Panc1 (cell line): ENCODE data around the gene RNF4. TPM values are rescaled to one million over a fixed set of nuclear protein-coding genes. Genes with fewer than 3 reads are reported as not detected.

Source experiments
- ATAC-seq: fragments of 200-7000 bp; cut with Tn5 transposase; 2 replicates; pipeline ENCODE4 v1.9.1; 2020; ENCODE audit warnings: mild to moderate bottlenecking, moderate library complexity
- BruUV-seq: library from RNA; stranded (reverse); fragments of 400-500 nt; replicated peaks from 2 replicates; lab custom pipeline; 2021; lab: Mats Ljungman, UMichigan
- CTCF ChIA-PET: fragments of 300-600 bp; sonication (Branson Sonifier 250); formaldehyde crosslinking; loops from one replicate; lab custom pipeline; 2022; ENCODE audit warnings: antibody characterized with exemption; lab: Charles Lee
- POLR2A ChIA-PET: fragments of 300-600 bp; sonication (Branson Sonifier 250); formaldehyde crosslinking; loops from one replicate; lab custom pipeline; 2022; ENCODE audit warnings: antibody characterized with exemption; lab: Charles Lee
- DNase-seq: peaks from one replicate; pipeline ENCODE4 v3.0.0-alpha.2; 2010; ENCODE audit warnings: low read depth, low spot score
- H3K27ac ChIP-seq: 2 replicates; pipeline ENCODE4 v1.5.1; 2011; ENCODE audit warnings: mild to moderate bottlenecking, low read length, inconsistent platforms
- H3K27me3 ChIP-seq: fragments of 200-500 bp; sonication (Bioruptor generic); 2 replicates; pipeline ENCODE4 v1.6.0; 2014; ENCODE audit warnings: low read length, inconsistent platforms; ENCODE audit not compliant: control insufficient read depth, insufficient read depth
- H3K36me3 ChIP-seq: fragments of 200-500 bp; sonication (Bioruptor generic); 2 replicates; pipeline ENCODE4 v1.5.1; 2014; ENCODE audit warnings: inconsistent platforms, mild to moderate bottlenecking, low read length, moderate library complexity; ENCODE audit not compliant: control insufficient read depth, insufficient read depth
- H3K4me1 ChIP-seq: 2 replicates; pipeline ENCODE4 v1.5.1; 2011; ENCODE audit warnings: inconsistent platforms, mild to moderate bottlenecking, low read length, moderate library complexity; ENCODE audit not compliant: control insufficient read depth, insufficient read depth
- H3K4me3 ChIP-seq, 2 experiments: 2 replicates each; pipeline ENCODE4 v1.5.1; 2011 to 2012; ENCODE audit warnings: low read depth in 2 of 2, low read length in 2 of 2, mild to moderate bottlenecking in 2 of 2, inconsistent platforms in 1 of 2, moderate library complexity in 1 of 2
- H3K9me3 ChIP-seq: fragments of 200-500 bp; sonication (Bioruptor generic); 2 replicates; pipeline ENCODE4 v1.5.1; 2014; ENCODE audit warnings: low read depth, mild to moderate bottlenecking, inconsistent platforms, low read length, moderate library complexity; ENCODE audit not compliant: control insufficient read depth, insufficient read depth
- POLR2AphosphoS5 ChIP-seq: IDR thresholded peaks from 2 replicates; pipeline ENCODE4 v1.6.1; 2012; ENCODE audit warnings: mild to moderate bottlenecking, low read depth, low read length, moderate library complexity
- REST ChIP-seq, 2 experiments: IDR thresholded peaks; 2 replicates each; pipeline ENCODE4 v1.6.1; 2011 to 2012; ENCODE audit warnings: low read depth in 2 of 2, control low read depth in 1 of 2, low read length in 1 of 2, mild to moderate bottlenecking in 1 of 2, moderate library complexity in 1 of 2; ENCODE audit not compliant: insufficient read depth in 1 of 2
- SIN3A ChIP-seq: IDR thresholded peaks from 2 replicates; pipeline ENCODE4 v1.6.1; 2012; ENCODE audit warnings: low read depth, mild to moderate bottlenecking, low read length, moderate library complexity, borderline replicate concordance; ENCODE audit not compliant: insufficient read depth
- TCF7L2 ChIP-seq: IDR thresholded peaks from 2 replicates; pipeline ENCODE4 v1.6.1; 2011; ENCODE audit warnings: mild to moderate bottlenecking, low read depth, low read length, inconsistent platforms
- in situ Hi-C: cut with HindIII; loops from 2 replicates; pipeline ENCODE4 v1.10.0; 2016; ENCODE audit warnings: low sequenced_read_pairs, low pct_unique_long_range_greater_than_20kb
- intact Hi-C: fragments of 100-400 bp; cut with micrococcal nuclease; formaldehyde crosslinking; loops from one replicate; pipeline ENCODE4 v1.10.0; 2022; ENCODE audit not compliant: unreplicated experiment
- total RNA-seq: library from RNA; stranded (reverse); gene quantifications from one replicate; pipeline ENCODE4 v1.2.1, GENCODE V29; 2021; ENCODE audit not compliant: unreplicated experiment
- TF ChIP-seq, protein P1 (sequence below): fragments of 450-650 bp; IDR thresholded peaks from 2 replicates; pipeline ENCODE4 v1.5.1; 2017; ENCODE audit warnings: mild to moderate bottlenecking

The RNF4 gene
- total RNA-seq, 1 experiment from 2014 or later, result 55.0 TPM

GRCh38 chr4:2482192-2482591 is 13.3 kb downstream of the RNF4 start:
- in situ Hi-C loops (no loop called here), intact Hi-C loops (no loop called here)
- no TSS peak for BruUV-seq
- DNase-seq, result no peak
- ATAC-seq, result no peak; the same call in 1 of the 2 replicates
- H3K36me3 ChIP-seq, result no peaks in the 10 kb centered on the region
- POLR2A ChIA-PET, result no interaction called here
- CTCF ChIA-PET, result no interaction called here
- no peak overlapping the region for H3K4me3 ChIP-seq
- H3K27ac ChIP-seq, result no peak overlapping the region
- no peaks in the 10 kb centered on the region for H3K9me3 ChIP-seq
- peaks cover 4% of the 10 kb centered on the region; the same call in 1 of the 2 replicates for H3K4me1 ChIP-seq
- TF ChIP-seq POLR2AphosphoS5 (no peak), SIN3A (no peak), REST (IDR thresholded peaks at IDR 0.05; ENCODE audit: insufficient read depth in 1 of 2, low read depth in 2 of 2, low read length in 1 of 2) (no peak), TCF7L2 (no peak)
- TF ChIP-seq, protein P1, sequence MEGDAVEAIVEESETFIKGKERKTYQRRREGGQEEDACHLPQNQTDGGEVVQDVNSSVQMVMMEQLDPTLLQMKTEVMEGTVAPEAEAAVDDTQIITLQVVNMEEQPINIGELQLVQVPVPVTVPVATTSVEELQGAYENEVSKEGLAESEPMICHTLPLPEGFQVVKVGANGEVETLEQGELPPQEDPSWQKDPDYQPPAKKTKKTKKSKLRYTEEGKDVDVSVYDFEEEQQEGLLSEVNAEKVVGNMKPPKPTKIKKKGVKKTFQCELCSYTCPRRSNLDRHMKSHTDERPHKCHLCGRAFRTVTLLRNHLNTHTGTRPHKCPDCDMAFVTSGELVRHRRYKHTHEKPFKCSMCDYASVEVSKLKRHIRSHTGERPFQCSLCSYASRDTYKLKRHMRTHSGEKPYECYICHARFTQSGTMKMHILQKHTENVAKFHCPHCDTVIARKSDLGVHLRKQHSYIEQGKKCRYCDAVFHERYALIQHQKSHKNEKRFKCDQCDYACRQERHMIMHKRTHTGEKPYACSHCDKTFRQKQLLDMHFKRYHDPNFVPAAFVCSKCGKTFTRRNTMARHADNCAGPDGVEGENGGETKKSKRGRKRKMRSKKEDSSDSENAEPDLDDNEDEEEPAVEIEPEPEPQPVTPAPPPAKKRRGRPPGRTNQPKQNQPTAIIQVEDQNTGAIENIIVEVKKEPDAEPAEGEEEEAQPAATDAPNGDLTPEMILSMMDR, result no peak
- no peaks in the 10 kb centered on the region for H3K27me3 ChIP-seq

GRCh38 chr4:2482693-2483092 is 13.8 kb downstream of the RNF4 start:
- H3K27me3 ChIP-seq, result no peaks in the 10 kb centered on the region
- ChIA-PET CTCF (no interaction called here), POLR2A (interaction anchor here (0.6 kb wide), 1 partner anchor 624 kb away, joined by 6 read pairs; no protein-coding TSS in a partner anchor)
- TF ChIP-seq REST (IDR thresholded peaks at IDR 0.05; ENCODE audit: insufficient read depth in 1 of 2, low read depth in 2 of 2, low read length in 1 of 2) (no peak), TCF7L2 (no peak), SIN3A (no peak), POLR2AphosphoS5 (no peak)
- TF ChIP-seq, protein P1, result no peak
- in situ Hi-C loops (no loop called here), intact Hi-C loops (no loop called here)
- H3K36me3 ChIP-seq, result no peaks in the 10 kb centered on the region
- no peak overlapping the region for H3K4me3 ChIP-seq
- DNase-seq (no peak), ATAC-seq (no peak)
- peaks cover 4% of the 10 kb centered on the region; the same call in 1 of the 2 replicates for H3K4me1 ChIP-seq
- no TSS peak for BruUV-seq
- no peak overlapping the region for H3K27ac ChIP-seq
- no peaks in the 10 kb centered on the region for H3K9me3 ChIP-seq
